GM12878 (cell line): ENCODE data around the gene HOXB2. TPM values are rescaled to one million over a fixed set of nuclear protein-coding genes. Genes with fewer than 3 reads are reported as not detected.

Source experiments
- ATAC-seq: fragments of 200-7000 bp; cut with Tn5 transposase; 3 replicates; pipeline ENCODE4 v1.9.1; 2020; ENCODE audit warnings: mild to moderate bottlenecking, moderate library complexity
- BruUV-seq: library from RNA; stranded (reverse); fragments of 400-500 nt; replicated peaks from 2 replicates; lab custom pipeline; 2021; lab: Mats Ljungman, UMichigan
- CTCF ChIA-PET: fragments of 300-600 bp; sonication (Branson Sonifier 250); formaldehyde crosslinking; extraction: SDS; loops from one replicate; lab custom pipeline; 2021; ENCODE audit warnings: inconsistent platforms; lab: Yijun Ruan, JAX
- POLR2A ChIA-PET: fragments of 350-600 bp; formaldehyde crosslinking; extraction: SDS; loops from one replicate; lab custom pipeline; 2021; ENCODE audit warnings: inconsistent platforms; lab: Charles Lee
- RAD21 ChIA-PET: fragments of 300-600 bp; sonication (Branson Sonifier 250); formaldehyde crosslinking; loops from one replicate; lab custom pipeline; 2023; ENCODE audit warnings: antibody characterized with exemption; ENCODE audit not compliant: unreplicated experiment; lab: Charles Lee
- SMC1A ChIA-PET: fragments of 300-600 bp; sonication (Branson Sonifier 250); formaldehyde crosslinking; loops from one replicate; lab custom pipeline; 2023; ENCODE audit not compliant: unreplicated experiment, uncharacterized antibody; lab: Charles Lee
- DNase-seq: peaks from one replicate; pipeline ENCODE4 v3.0.0-alpha.2; 2011; ENCODE audit warnings: low read depth, low spot score
- FAIRE-seq: peaks from 3 replicates; lab custom pipeline; 2011; peaks lifted over from hg19 to GRCh38; lab: Jason Lieb, UNC
- H2AFZ ChIP-seq: 2 replicates; pipeline ENCODE4 v1.6.0; 2011; ENCODE audit warnings: low read depth, low read length, control low read depth; ENCODE audit not compliant: control insufficient read depth
- H3K27ac ChIP-seq: 2 replicates; pipeline ENCODE4 v1.5.1; 2011; ENCODE audit warnings: control low read depth; ENCODE audit not compliant: control insufficient read depth, insufficient read depth
- H3K27me3 ChIP-seq, 2 experiments: replicated peaks in 1 of 2; 2 replicates each; pipeline versions ENCODE4 v1.6.0 to v1.6.1; 2011; ENCODE audit warnings: low read length in 1 of 2; ENCODE audit not compliant: control insufficient read depth in 2 of 2, insufficient read depth in 2 of 2
- H3K36me3 ChIP-seq, 2 experiments: 2 replicates each; pipeline ENCODE4 v1.5.1; 2011; ENCODE audit warnings: low read length in 1 of 2; ENCODE audit not compliant: control insufficient read depth in 2 of 2, insufficient read depth in 2 of 2
- H3K4me1 ChIP-seq: 2 replicates; pipeline ENCODE4 v1.6.1; 2011; ENCODE audit warnings: mild to moderate bottlenecking, low read length, moderate library complexity, mixed read lengths; ENCODE audit not compliant: control insufficient read depth, insufficient read depth
- H3K4me2 ChIP-seq: 2 replicates; pipeline ENCODE4 v1.6.0; 2011; ENCODE audit warnings: control low read depth; ENCODE audit not compliant: control insufficient read depth, insufficient read depth
- H3K4me3 ChIP-seq: fragments of 200-600 bp; sonication (generic); 2 replicates; pipeline ENCODE4 v1.5.1; 2016
- H3K79me2 ChIP-seq: 2 replicates; pipeline ENCODE4 v1.6.0; 2011; ENCODE audit warnings: low read length; ENCODE audit not compliant: control insufficient read depth, insufficient read depth
- H3K9ac ChIP-seq: 2 replicates; pipeline ENCODE4 v1.8.0; 2011; ENCODE audit warnings: low read length, control low read depth, mixed read lengths; ENCODE audit not compliant: control insufficient read depth, insufficient read depth
- H3K9me3 ChIP-seq: replicated peaks from 3 replicates; pipeline ENCODE4 v1.5.1; 2011; ENCODE audit warnings: mild to moderate bottlenecking, low read length; ENCODE audit not compliant: control insufficient read depth, insufficient read depth
- H4K20me1 ChIP-seq: 2 replicates; pipeline ENCODE4 v1.6.0; 2011; ENCODE audit not compliant: control insufficient read depth, insufficient read depth
- BACH1 ChIP-seq: fragments of 450-650 bp; IDR thresholded peaks from 2 replicates; pipeline ENCODE4 v1.6.1; 2017; ENCODE audit warnings: mild to moderate bottlenecking, borderline replicate concordance
- CTCF ChIP-seq, 3 experiments: IDR thresholded peaks in 2 of 3; conservative IDR thresholded peaks in 1 of 3; 2 replicates each; pipeline ENCODE4 v1.5.1; 2011; ENCODE audit warnings: low read depth in 3 of 3, low read length in 3 of 3, mild to moderate bottlenecking in 3 of 3, control low read depth in 2 of 3, moderate library complexity in 2 of 3, inconsistent platforms in 1 of 3, mixed read lengths in 1 of 3; ENCODE audit not compliant: control insufficient read depth in 2 of 3, insufficient read depth in 1 of 3; ENCODE audit errors: extremely low read depth in 1 of 3
- RAD21 ChIP-seq: IDR thresholded peaks from 2 replicates; pipeline ENCODE4 v1.6.1; 2011; ENCODE audit warnings: mild to moderate bottlenecking, low read depth, low read length, moderate library complexity; ENCODE audit not compliant: insufficient read depth
- SMC3 ChIP-seq: IDR thresholded peaks from 2 replicates; pipeline ENCODE4 v1.6.1; 2011; ENCODE audit warnings: low read length, improper control_type of control experiment, borderline replicate concordance
- WGBS: methylation state at CpG from one replicate; pipeline ENCODE4 v1.1.6; 2016; ENCODE audit warnings: low lambda C conversion rate; ENCODE audit not compliant: insufficient replicate concordance, insufficient coverage; ENCODE audit errors: missing lambda C conversion rate; 5-methylcytosine and 5-hydroxymethylcytosine counted together
- in situ Hi-C: fragments of 300-500 bp; cut with MboI; formaldehyde crosslinking; loops from 9 replicates; pipeline ENCODE4 v1.14.3; 2018; ENCODE audit warnings: mixed read lengths
- intact Hi-C: fragments of 100-400 bp; cut with micrococcal nuclease; formaldehyde crosslinking; loops from one replicate; pipeline ENCODE4 v1.14.2; 2022; ENCODE audit not compliant: unreplicated experiment
- polyA plus RNA-seq, 11 experiments: library from polyadenylated mRNA; depleted of rRNA in 4 of 11; unstranded in 6 of 11; stranded (reverse) in 5 of 11; fragments of >200 nt; fragmentation: Nextera tagmentation in 4 of 11; fragmentation: Illumina TruSeq in 1 of 11; extraction: Ambion mirVana in 4 of 11; extraction: Trizol in 1 of 11; gene quantifications; 1 replicate in 1 of 11; 2 replicates in 10 of 11; pipeline versions ENCODE4 v1.2.1 to v1.2.3, GENCODE V29; 2011 to 2016; ENCODE audit warnings: inconsistent platforms in 2 of 11, missing spikeins in 2 of 11, low read depth in 1 of 11
- total RNA-seq, 4 experiments: library from RNA; depleted of rRNA in 3 of 4; stranded (reverse); fragments of >200 nt in 3 of 4; fragmentation: Illumina TruSeq in 1 of 4; extraction: Trizol in 1 of 4; gene quantifications; 2 replicates each; pipeline versions ENCODE4 v1.2.1 to v1.2.3, GENCODE V29; 2013 to 2021

Gene HOXB2
- total and polyA plus RNA-seq, 10 of the 15 experiments (the other 5 are each of a cell fraction or from before 2014, with no cell fraction given) = 0.16 to 8.8 (median 2.3) TPM

DNA sequence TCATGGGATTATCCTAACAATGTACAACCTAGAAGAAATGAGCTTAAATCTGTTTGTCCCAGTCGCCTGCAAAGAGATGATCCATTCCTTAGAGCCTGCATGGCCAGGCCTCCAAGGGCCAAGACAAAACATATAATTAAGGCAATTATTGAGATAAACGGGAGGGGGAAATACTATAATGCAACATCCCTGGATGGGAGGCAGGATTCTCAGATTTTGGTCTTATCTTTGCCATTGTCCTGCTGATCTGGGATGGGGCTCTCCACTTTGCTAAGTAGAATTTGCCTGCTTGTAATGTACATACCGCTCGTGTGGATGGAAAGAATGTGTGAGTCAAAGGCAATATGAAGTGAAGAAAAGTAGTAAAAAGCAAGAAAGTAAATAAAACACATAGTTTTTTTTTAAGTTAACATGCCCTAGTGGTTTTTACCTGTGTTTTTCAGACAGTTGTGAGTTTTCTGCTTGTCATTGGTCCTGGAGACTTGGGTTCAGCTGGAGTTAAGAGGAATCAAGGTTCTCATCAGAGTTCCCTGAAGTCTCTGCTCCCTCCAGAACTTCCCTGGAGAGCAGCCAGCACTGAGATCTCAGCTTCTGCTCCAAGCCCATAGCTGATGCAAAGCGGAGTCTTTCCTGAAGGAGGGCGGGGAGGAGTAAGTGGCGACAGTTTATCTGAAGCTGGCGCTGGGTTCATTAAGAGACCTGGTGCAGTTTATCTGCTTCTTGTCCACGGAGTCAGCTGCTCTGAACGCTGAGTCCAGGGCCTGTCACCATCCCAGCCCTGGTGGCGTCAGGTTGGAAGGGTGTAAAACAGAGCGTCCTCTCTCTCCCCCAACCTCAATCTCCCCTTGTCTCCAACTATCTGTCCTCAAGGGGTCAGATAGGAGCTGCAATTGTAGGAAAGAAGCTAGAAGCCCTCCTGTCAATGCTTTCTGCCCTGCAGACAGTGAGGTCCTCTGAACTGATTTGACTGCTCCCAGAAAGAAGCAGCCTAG, 44.2 kb downstream of the HOXB2 start:
- peaks cover 8% of the 10 kb centered on the region; the same call in 1 of the 2 replicates for H3K4me1 ChIP-seq
- no peak overlapping the region for H3K27ac ChIP-seq
- no peak for ATAC-seq
- no TSS peak for BruUV-seq
- H3K4me3 ChIP-seq = no peak overlapping the region
- no peak overlapping the region for H3K4me2 ChIP-seq
- H4K20me1 ChIP-seq = no peaks in the 10 kb centered on the region
- H3K9ac ChIP-seq = no peak overlapping the region
- FAIRE-seq = no peak
- in situ Hi-C loops (no loop called here), intact Hi-C loops (no loop called here)
- TF ChIP-seq SMC3 (peak; percentile 48; the same call in 1 of the 2 replicates), BACH1 (no peak), CTCF (IDR thresholded peaks at IDR 0.05 in 2 of 3, conservative IDR thresholded peaks at IDR 0.05 in 1 of 3; ENCODE audit: control insufficient read depth in 2 of 3, extremely low read depth in 1 of 3, insufficient read depth in 1 of 3, low read depth in 3 of 3, low read length in 3 of 3) (peak; percentile 24 to 30 (median 28); a peak in 4 of 6 replicates), RAD21 (peak; percentile 62)
- H3K27me3 ChIP-seq = no peaks in the 10 kb centered on the region
- ChIA-PET CTCF (interaction anchor here (1.1 to 1.8 kb wide), 4 partner anchors 9 to 100 kb away, joined by 3 to 13 read pairs (median 4); no protein-coding TSS in a partner anchor), SMC1A (interaction anchor here (0.8 to 2.6 kb wide), 12 partner anchors 9 to 151 kb away, joined by 3 to 9 read pairs (median 4); partner anchors contain the start of genes HOXB4 and HOXB5), POLR2A (interaction anchor here (1.1 to 1.2 kb wide), 3 partner anchors 23 to 87 kb away, joined by 3 read pairs; no protein-coding TSS in a partner anchor), RAD21 (interaction anchor here (0.5 to 1.5 kb wide), 10 partner anchors 8 to 148 kb away, joined by 3 to 7 read pairs (median 4); no protein-coding TSS in a partner anchor)
- no peaks in the 10 kb centered on the region for H3K79me2 ChIP-seq
- WGBS = 59% methylated on average over 12 of the region's 12 CpGs
- no peaks in the 10 kb centered on the region for H3K36me3 ChIP-seq
- H2AFZ ChIP-seq = no peak overlapping the region
- no peak for DNase-seq
- no peaks in the 10 kb centered on the region for H3K9me3 ChIP-seq
